ENCODE results near the gene HECA. TPM values are rescaled to one million over a fixed set of nuclear protein-coding genes. Genes with fewer than 3 reads are reported as not detected.

The HECA gene
- total RNA-seq, 4 donors from 2014 or later = 36.1 to 70.1 (median 46.9) TPM

- no peaks in the 10 kb centered on the region for H3K9me3 ChIP-seq
- ATAC-seq = no peak
- no peak overlapping the region for H3K4me3 ChIP-seq
- H3K27ac ChIP-seq = no peak overlapping the region
- peaks cover 0 to 46% of the 10 kb centered on the region in 2 donors for H3K36me3 ChIP-seq
- H3K27me3 ChIP-seq = no peaks in the 10 kb centered on the region
- no peaks in the 10 kb centered on the region for H3K4me1 ChIP-seq
- WGBS, 2 donors (ENCODE audit: low coverage in 1 of 2) = 84 to 100% methylated on average over 4 of the region's 4 CpGs
- TF ChIP-seq POLR2AphosphoS5 (IDR thresholded peaks at IDR 0.05) (no peak), POLR2A (IDR thresholded peaks at IDR 0.05) (no peak), EP300 (IDR thresholded peaks at IDR 0.05) (no peak)
- TF ChIP-seq, protein P1, sequence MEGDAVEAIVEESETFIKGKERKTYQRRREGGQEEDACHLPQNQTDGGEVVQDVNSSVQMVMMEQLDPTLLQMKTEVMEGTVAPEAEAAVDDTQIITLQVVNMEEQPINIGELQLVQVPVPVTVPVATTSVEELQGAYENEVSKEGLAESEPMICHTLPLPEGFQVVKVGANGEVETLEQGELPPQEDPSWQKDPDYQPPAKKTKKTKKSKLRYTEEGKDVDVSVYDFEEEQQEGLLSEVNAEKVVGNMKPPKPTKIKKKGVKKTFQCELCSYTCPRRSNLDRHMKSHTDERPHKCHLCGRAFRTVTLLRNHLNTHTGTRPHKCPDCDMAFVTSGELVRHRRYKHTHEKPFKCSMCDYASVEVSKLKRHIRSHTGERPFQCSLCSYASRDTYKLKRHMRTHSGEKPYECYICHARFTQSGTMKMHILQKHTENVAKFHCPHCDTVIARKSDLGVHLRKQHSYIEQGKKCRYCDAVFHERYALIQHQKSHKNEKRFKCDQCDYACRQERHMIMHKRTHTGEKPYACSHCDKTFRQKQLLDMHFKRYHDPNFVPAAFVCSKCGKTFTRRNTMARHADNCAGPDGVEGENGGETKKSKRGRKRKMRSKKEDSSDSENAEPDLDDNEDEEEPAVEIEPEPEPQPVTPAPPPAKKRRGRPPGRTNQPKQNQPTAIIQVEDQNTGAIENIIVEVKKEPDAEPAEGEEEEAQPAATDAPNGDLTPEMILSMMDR (IDR thresholded peaks at IDR 0.05) = no peak
Observed at GRCh38 chr6:139172151-139172550, 37.3 kb downstream of the HECA start.

- H3K4me3 ChIP-seq = no peak overlapping the region
- ATAC-seq = no peak
- 77 to 86% methylated on average over 6 of the region's 6 CpGs for WGBS, 2 donors (ENCODE audit: low coverage in 1 of 2)
- no peak overlapping the region for H3K27ac ChIP-seq
- peaks cover 0 to 46% of the 10 kb centered on the region in 2 donors for H3K36me3 ChIP-seq
- H3K9me3 ChIP-seq = no peaks in the 10 kb centered on the region
- TF ChIP-seq, protein P1 (IDR thresholded peaks at IDR 0.05) = no peak
- TF ChIP-seq EP300 (IDR thresholded peaks at IDR 0.05) = no peak
- no peak for TF ChIP-seq POLR2A (IDR thresholded peaks at IDR 0.05)
- TF ChIP-seq POLR2AphosphoS5 (IDR thresholded peaks at IDR 0.05) = no peak
- no peaks in the 10 kb centered on the region for H3K27me3 ChIP-seq
- H3K4me1 ChIP-seq = no peaks in the 10 kb centered on the region
Observed at GRCh38 chr6:139172567-139172966, 37.7 kb downstream of the HECA start.

- H3K36me3 ChIP-seq = peaks cover 0 to 49% of the 10 kb centered on the region in 2 donors
- ATAC-seq = no peak
- no peaks in the 10 kb centered on the region for H3K4me1 ChIP-seq
- H3K9me3 ChIP-seq = no peaks in the 10 kb centered on the region
- H3K27ac ChIP-seq = no peak overlapping the region
- 69 to 79% methylated on average over 2 of the region's 2 CpGs for WGBS, 2 donors (ENCODE audit: low coverage in 1 of 2)
- no peaks in the 10 kb centered on the region for H3K27me3 ChIP-seq
- H3K4me3 ChIP-seq = no peak overlapping the region
- TF ChIP-seq, protein P1 (IDR thresholded peaks at IDR 0.05) = no peak
- TF ChIP-seq POLR2AphosphoS5 (IDR thresholded peaks at IDR 0.05) = no peak
- no peak for TF ChIP-seq POLR2A (IDR thresholded peaks at IDR 0.05)
- TF ChIP-seq EP300 (IDR thresholded peaks at IDR 0.05) = no peak
Observed at GRCh38 chr6:139173172-139173571, 38.3 kb downstream of the HECA start.

DNA sequence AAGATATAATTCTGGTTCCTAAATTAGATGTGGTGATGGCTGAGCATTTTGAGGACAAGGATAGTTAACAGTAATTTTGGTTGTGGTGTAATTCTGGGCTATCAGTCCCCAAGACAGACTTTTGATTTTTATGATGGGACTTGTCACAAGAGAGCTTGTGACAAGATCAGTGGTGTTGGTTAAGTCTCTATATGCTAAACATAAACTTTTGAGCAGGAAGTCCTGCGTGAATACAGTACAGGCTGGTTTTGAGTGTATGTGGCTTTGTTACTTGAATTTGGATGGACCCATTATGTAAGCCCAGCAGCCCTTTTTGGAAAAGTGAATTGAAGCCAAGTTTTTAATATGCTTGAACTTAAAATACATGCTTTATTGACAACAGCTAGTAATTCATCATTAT is 38.9 kb downstream of the HECA start:
- 92 to 100% methylated on average over 1 of the region's 1 CpG for WGBS, 2 donors (ENCODE audit: low coverage in 1 of 2)
- no peak overlapping the region for H3K27ac ChIP-seq
- no peak for TF ChIP-seq POLR2AphosphoS5 (IDR thresholded peaks at IDR 0.05)
- no peak for TF ChIP-seq EP300 (IDR thresholded peaks at IDR 0.05)
- TF ChIP-seq, protein P1 (IDR thresholded peaks at IDR 0.05) = no peak
- TF ChIP-seq POLR2A (IDR thresholded peaks at IDR 0.05) = no peak
- H3K36me3 ChIP-seq = peaks cover 0 to 55% of the 10 kb centered on the region in 2 donors
- H3K27me3 ChIP-seq = no peaks in the 10 kb centered on the region
- H3K9me3 ChIP-seq = no peaks in the 10 kb centered on the region
- no peaks in the 10 kb centered on the region for H3K4me1 ChIP-seq
- no peak overlapping the region for H3K4me3 ChIP-seq
- ATAC-seq = no peak

- ATAC-seq = no peak
Observed at GRCh38 chr6:139174961-139175360, 40.1 kb downstream of the HECA start.

More at GRCh38 chr6:139174961-139175360, 40.1 kb downstream of the HECA start:
- TF ChIP-seq EP300 (IDR thresholded peaks at IDR 0.05) (no peak), POLR2AphosphoS5 (IDR thresholded peaks at IDR 0.05) (no peak), POLR2A (IDR thresholded peaks at IDR 0.05) (no peak)
- TF ChIP-seq, protein P1 (IDR thresholded peaks at IDR 0.05) = no peak
- Histone ChIP-seq H3K4me3 (no peak overlapping the region), H3K27ac (no peak overlapping the region), H3K36me3 (peaks cover 0 to 67% of the 10 kb centered on the region in 2 donors), H3K4me1 (no peaks in the 10 kb centered on the region), H3K9me3 (no peaks in the 10 kb centered on the region), H3K27me3 (no peaks in the 10 kb centered on the region)
